GM12864 (cell line): ENCODE measurements around the gene MMRN1.

Experiments
- DNase-seq: peaks from one replicate; pipeline ENCODE4 v3.0.0-alpha.2; 2011; ENCODE audit warnings: low read depth
- H3K4me3 ChIP-seq: 2 replicates; pipeline ENCODE4 v1.5.1; 2011; ENCODE audit warnings: mild to moderate bottlenecking, low read depth, low read length, control low read depth
- CTCF ChIP-seq: IDR thresholded peaks from 2 replicates; pipeline ENCODE4 v1.5.1; 2011; ENCODE audit warnings: low read depth, mild to moderate bottlenecking, moderate library complexity, low read length, control low read depth, inconsistent platforms; ENCODE audit errors: missing control alignments

MMRN1 gene

DNA sequence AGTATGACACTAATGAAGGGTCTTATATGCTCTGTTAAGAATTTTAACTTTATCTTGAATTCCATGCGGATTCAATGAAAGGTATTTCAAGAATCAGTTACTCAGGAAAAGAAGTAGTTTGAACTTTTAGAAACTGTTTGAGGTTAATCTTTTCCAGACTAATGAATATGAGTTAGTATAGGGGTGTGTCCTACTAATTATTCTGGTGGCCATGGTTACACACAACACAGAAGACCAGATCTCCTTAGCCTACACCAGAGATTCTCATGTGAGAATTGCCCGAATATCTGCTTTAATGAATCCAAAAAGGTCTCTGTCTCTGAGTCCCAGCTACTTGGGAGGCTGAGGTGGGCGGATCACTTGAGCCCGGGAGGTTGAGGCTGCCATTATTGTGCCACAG, 100.4 kb downstream of the MMRN1 start:
- no peak overlapping the region for H3K4me3 ChIP-seq
- no peak for TF ChIP-seq CTCF
- DNase-seq = no peak

- no peak for TF ChIP-seq CTCF
- H3K4me3 ChIP-seq = no peak overlapping the region
- no peak for DNase-seq
Measured at GRCh38 chr4:89995814-89996213, 101.2 kb downstream of the MMRN1 start.

- no peak for DNase-seq
- no peak for TF ChIP-seq CTCF
- H3K4me3 ChIP-seq = no peak overlapping the region
Measured at GRCh38 chr4:89997171-89997704, 102.6 kb downstream of the MMRN1 start.

- TF ChIP-seq CTCF = no peak
- DNase-seq = no peak
- no peak overlapping the region for H3K4me3 ChIP-seq
Measured at GRCh38 chr4:89998469-89999011, 103.9 kb downstream of the MMRN1 start.

- TF ChIP-seq CTCF = no peak
- H3K4me3 ChIP-seq = no peak overlapping the region
- no peak for DNase-seq
Measured at GRCh38 chr4:90001023-90001422, 106.4 kb downstream of the MMRN1 start.

- no peak for DNase-seq
- no peak overlapping the region for H3K4me3 ChIP-seq
- TF ChIP-seq CTCF = no peak
Measured at GRCh38 chr4:90002441-90003062, 107.9 kb downstream of the MMRN1 start.
